IPS DF 6.9 (cell line): ENCODE data around the gene RASGRF2.
A peak's percentile ranks its signal among the peaks of the same experiment; 100 is the strongest.

Experiments
- DNase-seq: peaks from one replicate; pipeline ENCODE4 v3.0.0-alpha.2; 2013; ENCODE audit warnings: low read depth, low spot score
- H3K27ac ChIP-seq: one replicate; pipeline ENCODE4 v1.5.1; 2013; ENCODE audit warnings: low read length, control low read depth
- H3K27me3 ChIP-seq: 2 replicates; pipeline ENCODE4 v1.6.1; 2013; ENCODE audit warnings: mild to moderate bottlenecking, low read length; ENCODE audit not compliant: control insufficient read depth, insufficient read depth
- H3K36me3 ChIP-seq: 2 replicates; pipeline ENCODE4 v1.6.1; 2013; ENCODE audit warnings: low read length; ENCODE audit not compliant: control insufficient read depth, insufficient read depth
- H3K4me1 ChIP-seq: 2 replicates; pipeline ENCODE4 v1.6.1; 2013; ENCODE audit warnings: low read length; ENCODE audit not compliant: control insufficient read depth, insufficient read depth
- H3K4me3 ChIP-seq: 2 replicates; pipeline ENCODE4 v1.5.1; 2013; ENCODE audit warnings: mild to moderate bottlenecking, low read length
- H3K9me3 ChIP-seq: 2 replicates; pipeline ENCODE4 v1.6.1; 2013; ENCODE audit warnings: low read length, inconsistent platforms; ENCODE audit not compliant: control insufficient read depth, insufficient read depth
- WGBS: extraction: QIAGEN DNeasy Blood & Tissue Kit; methylation state at CpG from one replicate; pipeline ENCODE4 v1.1.7; 2013; ENCODE audit warnings: mixed read lengths, missing lambda C conversion rate; ENCODE audit not compliant: insufficient read length, insufficient coverage; 5-methylcytosine and 5-hydroxymethylcytosine counted together

RASGRF2 gene, protein sequence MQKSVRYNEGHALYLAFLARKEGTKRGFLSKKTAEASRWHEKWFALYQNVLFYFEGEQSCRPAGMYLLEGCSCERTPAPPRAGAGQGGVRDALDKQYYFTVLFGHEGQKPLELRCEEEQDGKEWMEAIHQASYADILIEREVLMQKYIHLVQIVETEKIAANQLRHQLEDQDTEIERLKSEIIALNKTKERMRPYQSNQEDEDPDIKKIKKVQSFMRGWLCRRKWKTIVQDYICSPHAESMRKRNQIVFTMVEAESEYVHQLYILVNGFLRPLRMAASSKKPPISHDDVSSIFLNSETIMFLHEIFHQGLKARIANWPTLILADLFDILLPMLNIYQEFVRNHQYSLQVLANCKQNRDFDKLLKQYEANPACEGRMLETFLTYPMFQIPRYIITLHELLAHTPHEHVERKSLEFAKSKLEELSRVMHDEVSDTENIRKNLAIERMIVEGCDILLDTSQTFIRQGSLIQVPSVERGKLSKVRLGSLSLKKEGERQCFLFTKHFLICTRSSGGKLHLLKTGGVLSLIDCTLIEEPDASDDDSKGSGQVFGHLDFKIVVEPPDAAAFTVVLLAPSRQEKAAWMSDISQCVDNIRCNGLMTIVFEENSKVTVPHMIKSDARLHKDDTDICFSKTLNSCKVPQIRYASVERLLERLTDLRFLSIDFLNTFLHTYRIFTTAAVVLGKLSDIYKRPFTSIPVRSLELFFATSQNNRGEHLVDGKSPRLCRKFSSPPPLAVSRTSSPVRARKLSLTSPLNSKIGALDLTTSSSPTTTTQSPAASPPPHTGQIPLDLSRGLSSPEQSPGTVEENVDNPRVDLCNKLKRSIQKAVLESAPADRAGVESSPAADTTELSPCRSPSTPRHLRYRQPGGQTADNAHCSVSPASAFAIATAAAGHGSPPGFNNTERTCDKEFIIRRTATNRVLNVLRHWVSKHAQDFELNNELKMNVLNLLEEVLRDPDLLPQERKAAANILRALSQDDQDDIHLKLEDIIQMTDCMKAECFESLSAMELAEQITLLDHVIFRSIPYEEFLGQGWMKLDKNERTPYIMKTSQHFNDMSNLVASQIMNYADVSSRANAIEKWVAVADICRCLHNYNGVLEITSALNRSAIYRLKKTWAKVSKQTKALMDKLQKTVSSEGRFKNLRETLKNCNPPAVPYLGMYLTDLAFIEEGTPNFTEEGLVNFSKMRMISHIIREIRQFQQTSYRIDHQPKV (N-terminal part only)

GRCh38 chr5:80959768-80960442 lies at the start of gene RASGRF2:
Gene RASGRF2 (plus strand): TSS chr5:80960363. CDS start chr5:80960739, 376 bp downstream.
- Histone ChIP-seq H3K4me3 (peak within 1 kb of the TSS; percentile 75), H3K27ac (no peak within 1 kb of the TSS), H3K4me1 (peaks cover 7% of the 10 kb centered on the region; the same call in 1 of the 2 replicates), H3K36me3 (no peaks in the 10 kb centered on the region), H3K27me3 (peaks cover 3% of the 10 kb centered on the region; the same call in 1 of the 2 replicates), H3K9me3 (no peaks in the 10 kb centered on the region)
- 100% methylated on average over 1 of the region's 66 CpGs for WGBS
- no peak for DNase-seq

DNA sequence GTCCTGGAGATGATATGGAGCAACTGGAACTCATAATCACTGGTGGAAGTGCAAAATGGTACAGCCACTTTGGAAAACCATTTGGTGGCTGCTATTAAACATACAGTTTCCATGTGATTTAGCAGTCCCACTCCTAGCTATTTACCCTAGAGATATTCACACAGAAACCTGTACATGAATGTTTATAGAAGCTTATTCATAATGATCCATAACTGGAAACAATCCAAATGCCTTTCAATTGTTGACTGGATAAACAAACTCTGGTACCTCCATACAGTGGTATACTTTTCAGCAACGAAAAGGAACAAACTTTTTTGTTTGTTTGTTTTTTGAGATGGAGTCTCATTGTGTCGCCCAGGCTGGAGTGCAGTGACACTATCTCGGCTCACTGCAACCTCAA lies 47.7 kb upstream of the RASGRF2 start:
- H3K9me3 ChIP-seq: no peaks in the 10 kb centered on the region
- WGBS: no CpG with 5 or more reads among the region's 3 CpGs
- no peak overlapping the region for H3K27ac ChIP-seq
- no peaks in the 10 kb centered on the region for H3K4me1 ChIP-seq
- no peaks in the 10 kb centered on the region for H3K36me3 ChIP-seq
- no peak for DNase-seq
- no peaks in the 10 kb centered on the region for H3K27me3 ChIP-seq
- H3K4me3 ChIP-seq: no peak overlapping the region

DNA sequence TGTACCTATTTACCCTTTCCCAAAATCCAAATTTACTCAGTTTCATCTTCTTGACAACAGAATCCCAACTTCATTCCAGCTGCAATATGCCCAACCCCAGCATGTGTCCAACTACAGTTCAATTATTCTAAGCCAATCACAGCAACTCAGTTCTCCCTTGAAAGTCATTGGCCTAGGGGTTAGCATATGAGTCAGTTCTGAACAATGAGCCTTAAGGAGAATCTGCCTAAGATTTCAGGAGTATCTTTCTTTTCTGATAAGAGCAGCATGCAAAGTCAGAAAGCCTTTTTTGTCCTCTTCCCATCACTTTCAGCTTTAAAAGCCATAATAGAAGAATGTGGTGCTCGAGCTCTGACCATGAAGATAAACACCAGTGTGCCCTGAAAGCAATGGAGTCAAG lies 44.4 kb upstream of the RASGRF2 start:
- WGBS: no CpG with 5 or more reads among the region's 1 CpG
- H3K4me1 ChIP-seq: no peaks in the 10 kb centered on the region
- H3K27me3 ChIP-seq: no peaks in the 10 kb centered on the region
- H3K9me3 ChIP-seq: no peaks in the 10 kb centered on the region
- H3K36me3 ChIP-seq: no peaks in the 10 kb centered on the region
- H3K27ac ChIP-seq: no peak overlapping the region
- no peak overlapping the region for H3K4me3 ChIP-seq
- no peak for DNase-seq

DNA sequence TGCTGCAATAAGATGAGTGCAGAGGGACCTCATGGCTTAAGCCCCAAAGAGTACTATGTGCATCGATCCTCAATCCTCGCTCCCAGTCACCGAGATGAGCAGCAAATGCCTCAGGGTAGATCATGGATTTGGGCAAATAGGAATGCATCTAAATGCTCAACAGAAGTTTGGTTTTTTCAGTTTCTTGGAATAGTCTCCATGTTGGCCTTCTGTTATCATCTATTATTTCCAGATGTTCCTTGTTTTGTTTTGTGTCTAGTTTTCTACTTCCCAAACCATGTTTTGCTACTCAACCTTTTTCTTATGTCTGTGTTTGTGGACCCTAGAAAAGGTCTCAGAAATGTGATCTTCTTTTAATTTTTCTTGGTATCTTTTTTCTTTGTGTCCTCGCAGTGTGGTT lies 43.5 kb upstream of the RASGRF2 start:
- no CpG with 5 or more reads among the region's 4 CpGs for WGBS
- H3K36me3 ChIP-seq: no peaks in the 10 kb centered on the region
- no peaks in the 10 kb centered on the region for H3K4me1 ChIP-seq
- no peak overlapping the region for H3K4me3 ChIP-seq
- H3K27me3 ChIP-seq: no peaks in the 10 kb centered on the region
- H3K27ac ChIP-seq: no peak overlapping the region
- H3K9me3 ChIP-seq: no peaks in the 10 kb centered on the region
- DNase-seq: no peak

DNA sequence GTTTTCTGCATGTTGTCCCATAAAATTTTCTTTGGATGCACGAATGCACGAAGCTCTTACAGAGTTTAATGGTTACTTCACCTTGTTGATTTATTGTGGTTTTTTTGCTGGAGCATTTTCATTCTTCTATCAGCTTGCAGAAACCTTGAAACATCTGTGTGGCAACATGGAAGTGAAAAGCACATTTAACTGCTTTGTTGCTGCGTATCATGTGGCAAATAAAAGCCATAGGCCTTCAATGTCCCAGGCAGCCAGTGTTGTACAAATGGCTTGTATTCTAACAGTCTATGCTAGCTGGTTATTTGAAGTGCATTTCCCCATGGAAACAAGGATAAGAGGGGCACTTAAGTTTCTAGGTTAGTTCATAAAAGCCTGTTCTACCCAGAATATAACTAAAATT lies 42.5 kb upstream of the RASGRF2 start:
- no peak overlapping the region for H3K4me3 ChIP-seq
- H3K27ac ChIP-seq: no peak overlapping the region
- H3K9me3 ChIP-seq: no peaks in the 10 kb centered on the region
- H3K4me1 ChIP-seq: no peaks in the 10 kb centered on the region
- DNase-seq: no peak
- no CpG with 5 or more reads among the region's 3 CpGs for WGBS
- no peaks in the 10 kb centered on the region for H3K36me3 ChIP-seq
- H3K27me3 ChIP-seq: no peaks in the 10 kb centered on the region

DNA sequence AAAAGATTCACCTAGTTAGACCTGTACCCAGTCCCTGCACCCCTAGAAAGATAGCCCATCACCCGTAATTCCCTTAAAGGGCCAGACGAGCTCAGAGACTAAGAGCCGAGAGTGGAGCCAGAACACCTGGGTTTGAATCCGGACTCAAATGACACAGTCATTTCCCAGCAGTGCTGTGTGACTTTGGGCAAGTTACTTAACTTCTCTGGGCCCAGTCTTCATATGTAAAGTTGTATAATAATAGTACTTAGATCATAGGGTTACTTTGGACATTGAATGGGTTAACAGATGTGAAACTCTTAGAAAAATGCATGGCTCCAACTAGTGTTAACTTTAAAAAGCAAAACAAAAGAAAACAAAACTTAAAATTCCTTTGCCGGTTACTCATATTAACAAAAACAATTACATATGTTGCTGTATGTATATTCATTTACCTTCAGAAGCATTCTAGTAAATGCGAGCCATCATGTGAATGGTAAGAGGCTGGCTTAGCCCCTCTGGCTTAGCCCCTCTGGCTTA lies 40.4 kb upstream of the RASGRF2 start:
- Histone ChIP-seq H3K4me3 (no peak overlapping the region), H3K27me3 (no peaks in the 10 kb centered on the region), H3K9me3 (no peaks in the 10 kb centered on the region), H3K4me1 (no peaks in the 10 kb centered on the region), H3K36me3 (no peaks in the 10 kb centered on the region), H3K27ac (no peak overlapping the region)
- no peak for DNase-seq
- WGBS: no CpG with 5 or more reads among the region's 6 CpGs

DNA sequence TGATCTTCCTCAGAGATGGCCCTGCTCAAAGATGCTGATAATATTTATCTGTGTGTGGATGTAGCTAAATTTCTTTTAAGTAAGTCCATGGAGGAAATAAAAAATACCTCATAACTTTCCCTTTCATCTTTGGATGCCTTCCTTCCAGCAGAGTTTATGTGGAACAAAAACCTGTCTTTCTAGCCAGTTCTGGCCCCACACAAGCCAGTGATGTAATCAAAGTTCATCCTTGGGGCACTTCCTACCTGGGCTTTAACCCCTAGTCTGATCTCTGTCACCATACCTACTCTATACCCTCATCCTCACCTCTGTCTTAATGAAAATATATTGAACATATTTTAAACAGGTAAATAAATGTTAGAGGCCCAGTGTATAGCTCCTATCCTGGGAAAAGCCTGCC lies 39.8 kb upstream of the RASGRF2 start:
- DNase-seq: no peak
- H3K27me3 ChIP-seq: no peaks in the 10 kb centered on the region
- no peak overlapping the region for H3K27ac ChIP-seq
- H3K9me3 ChIP-seq: no peaks in the 10 kb centered on the region
- H3K36me3 ChIP-seq: no peaks in the 10 kb centered on the region
- no peak overlapping the region for H3K4me3 ChIP-seq
- no peaks in the 10 kb centered on the region for H3K4me1 ChIP-seq

DNA sequence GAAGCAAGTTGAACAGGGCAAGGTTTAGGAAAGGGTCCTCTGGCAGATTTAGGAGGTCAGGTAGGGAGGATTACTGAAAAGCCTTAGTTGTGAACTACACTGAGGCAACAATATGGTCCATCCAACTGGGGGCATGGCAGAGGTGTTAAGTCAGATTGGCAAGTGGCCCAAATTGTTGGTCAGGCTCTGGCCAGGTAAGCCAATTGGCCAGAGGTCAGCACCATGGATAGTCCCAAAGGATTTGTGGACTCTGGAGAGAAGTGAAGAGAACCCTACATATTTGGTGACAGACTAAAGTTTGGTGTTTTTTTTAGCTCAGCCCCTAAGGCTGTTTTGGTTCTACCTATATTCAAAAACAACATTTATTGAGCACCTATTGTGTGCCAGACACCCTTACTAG lies 39.1 kb upstream of the RASGRF2 start:
- Histone ChIP-seq H3K9me3 (no peaks in the 10 kb centered on the region), H3K27ac (no peak overlapping the region), H3K4me3 (no peak overlapping the region), H3K27me3 (no peaks in the 10 kb centered on the region), H3K36me3 (no peaks in the 10 kb centered on the region), H3K4me1 (no peaks in the 10 kb centered on the region)
- no peak for DNase-seq

- Histone ChIP-seq H3K27ac (no peak overlapping the region), H3K4me3 (no peak overlapping the region), H3K27me3 (no peaks in the 10 kb centered on the region), H3K36me3 (no peaks in the 10 kb centered on the region), H3K4me1 (no peaks in the 10 kb centered on the region), H3K9me3 (no peaks in the 10 kb centered on the region)
- WGBS: no CpG with 5 or more reads among the region's 1 CpG
- DNase-seq: no peak
Measured at GRCh38 chr5:80925931-80926330, 34.2 kb upstream of the RASGRF2 start.

- Histone ChIP-seq H3K27ac (no peak overlapping the region), H3K9me3 (no peaks in the 10 kb centered on the region), H3K36me3 (no peaks in the 10 kb centered on the region), H3K27me3 (no peaks in the 10 kb centered on the region), H3K4me1 (no peaks in the 10 kb centered on the region), H3K4me3 (no peak overlapping the region)
- no peak for DNase-seq
- no CpG with 5 or more reads among the region's 1 CpG for WGBS
Measured at GRCh38 chr5:80926536-80926935, 33.6 kb upstream of the RASGRF2 start.
